Measurements from ENCODE around the gene CDH5.

DNA sequence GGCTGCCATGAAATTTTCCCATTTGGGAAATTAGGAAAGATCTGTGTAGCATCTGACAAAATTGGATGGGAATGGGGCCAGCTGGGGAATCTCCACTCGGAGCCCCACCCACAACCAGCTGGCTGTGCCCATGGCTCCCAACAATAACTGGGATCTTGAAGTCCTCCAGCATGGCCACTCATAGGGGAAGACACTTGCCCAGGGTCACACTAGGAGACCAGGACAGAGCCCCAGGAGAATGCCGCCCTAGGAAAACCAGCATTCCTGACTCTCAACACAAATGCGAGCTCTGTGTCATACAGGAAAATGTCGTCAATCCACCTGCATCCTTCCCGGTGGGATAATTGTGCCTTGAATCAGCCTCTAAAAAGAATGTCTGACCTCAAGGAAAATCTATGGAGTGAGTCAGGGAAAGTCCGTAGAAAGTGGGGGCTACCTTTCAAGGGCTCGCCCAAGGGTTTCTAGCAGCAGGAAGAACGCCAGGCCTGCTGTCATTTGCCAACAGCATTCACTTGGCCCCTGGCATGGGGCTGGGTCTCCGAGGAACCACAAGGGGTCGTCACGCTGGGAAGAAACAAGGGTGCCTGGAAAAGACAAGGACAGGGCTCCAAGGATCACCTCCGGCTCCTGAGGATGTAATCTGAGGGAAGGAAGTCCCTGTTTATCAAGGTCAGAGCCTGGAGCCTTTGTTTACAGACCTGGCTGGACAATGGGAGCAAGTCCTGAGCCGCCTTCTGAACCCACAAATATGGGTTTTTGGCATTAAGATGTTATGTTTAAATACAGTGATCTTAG is 15.9 kb downstream of the CDH5 start:
- peak in 1 of 2 donors; percentile 32 for TF ChIP-seq POLR2AphosphoS5 (IDR thresholded peaks at IDR 0.05; ENCODE audit: insufficient read depth in 1 of 2, low read depth in 1 of 2)
- TF ChIP-seq, protein P1, sequence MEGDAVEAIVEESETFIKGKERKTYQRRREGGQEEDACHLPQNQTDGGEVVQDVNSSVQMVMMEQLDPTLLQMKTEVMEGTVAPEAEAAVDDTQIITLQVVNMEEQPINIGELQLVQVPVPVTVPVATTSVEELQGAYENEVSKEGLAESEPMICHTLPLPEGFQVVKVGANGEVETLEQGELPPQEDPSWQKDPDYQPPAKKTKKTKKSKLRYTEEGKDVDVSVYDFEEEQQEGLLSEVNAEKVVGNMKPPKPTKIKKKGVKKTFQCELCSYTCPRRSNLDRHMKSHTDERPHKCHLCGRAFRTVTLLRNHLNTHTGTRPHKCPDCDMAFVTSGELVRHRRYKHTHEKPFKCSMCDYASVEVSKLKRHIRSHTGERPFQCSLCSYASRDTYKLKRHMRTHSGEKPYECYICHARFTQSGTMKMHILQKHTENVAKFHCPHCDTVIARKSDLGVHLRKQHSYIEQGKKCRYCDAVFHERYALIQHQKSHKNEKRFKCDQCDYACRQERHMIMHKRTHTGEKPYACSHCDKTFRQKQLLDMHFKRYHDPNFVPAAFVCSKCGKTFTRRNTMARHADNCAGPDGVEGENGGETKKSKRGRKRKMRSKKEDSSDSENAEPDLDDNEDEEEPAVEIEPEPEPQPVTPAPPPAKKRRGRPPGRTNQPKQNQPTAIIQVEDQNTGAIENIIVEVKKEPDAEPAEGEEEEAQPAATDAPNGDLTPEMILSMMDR (IDR thresholded peaks at IDR 0.05) = no peak

Data from vagina (tissue), 2 donors.